Endothelial cell of umbilical vein (primary cell): ENCODE results near the gene PNLIPRP2. TPM values are rescaled to one million over a fixed set of nuclear protein-coding genes. Genes with fewer than 3 reads are reported as not detected.

ENCODE experiments used
- BruUV-seq: library from RNA; stranded (reverse); fragments of 400-500 nt; replicated peaks from 2 replicates; lab custom pipeline; 2021; lab: Mats Ljungman, UMichigan
- CTCF ChIA-PET: fragments of 300-600, 350-600 bp; sonication (Branson Sonifier 250); formaldehyde crosslinking; loops from one replicate; lab custom pipeline; 2021; ENCODE audit warnings: antibody characterized with exemption, inconsistent platforms; lab: Charles Lee
- POLR2A ChIA-PET: fragments of 300-600, 350-600 bp; sonication (Branson Sonifier 250); formaldehyde crosslinking; loops from one replicate; lab custom pipeline; 2021; ENCODE audit warnings: antibody characterized with exemption, inconsistent platforms; lab: Charles Lee
- DNase-seq: peaks from one replicate; pipeline ENCODE4 v3.0.0-alpha.2; 2011; ENCODE audit warnings: low read depth, low spot score
- FAIRE-seq: peaks from 2 replicates; lab custom pipeline; 2011; peaks lifted over from hg19 to GRCh38; lab: Jason Lieb, UNC
- H2AFZ ChIP-seq: 2 replicates; pipeline ENCODE4 v1.6.0; 2012; ENCODE audit warnings: low read depth, low read length, control low read depth, inconsistent platforms
- H3K27ac ChIP-seq: 2 replicates; pipeline ENCODE4 v1.5.1; 2011; ENCODE audit warnings: low read depth, mild to moderate bottlenecking, control low read depth, low read length, moderate library complexity; ENCODE audit not compliant: insufficient read depth
- H3K27me3 ChIP-seq, 2 experiments: 2 replicates each; pipeline versions ENCODE4 v1.6.0 to v1.6.1; 2011; ENCODE audit warnings: low read length in 2 of 2, mixed read lengths in 1 of 2; ENCODE audit not compliant: control insufficient read depth in 2 of 2, insufficient read depth in 2 of 2
- H3K36me3 ChIP-seq, 2 experiments: 2 replicates in 1 of 2; 3 replicates in 1 of 2; pipeline ENCODE4 v1.5.1; 2011; ENCODE audit warnings: low read length in 2 of 2, mild to moderate bottlenecking in 1 of 2, moderate library complexity in 1 of 2; ENCODE audit not compliant: control insufficient read depth in 2 of 2, insufficient read depth in 2 of 2; ENCODE audit errors: extremely low read depth in 1 of 2
- H3K4me1 ChIP-seq: 3 replicates; pipeline ENCODE4 v1.5.1; 2011; ENCODE audit warnings: mild to moderate bottlenecking, low read length; ENCODE audit not compliant: control insufficient read depth, insufficient read depth; ENCODE audit errors: extremely low read depth
- H3K4me2 ChIP-seq: 2 replicates; pipeline ENCODE4 v1.6.1; 2011; ENCODE audit warnings: low read length, control low read depth, mixed read lengths; ENCODE audit not compliant: insufficient read depth
- H3K4me3 ChIP-seq, 3 experiments: fragments of 200-600 bp in 1 of 3; sonication (generic), shearing (Covaris generic) in 1 of 3; replicated peaks in 1 of 3; 2 replicates each; pipeline ENCODE4 v1.5.1; 2011 to 2016; ENCODE audit warnings: control low read depth in 3 of 3, low read length in 3 of 3, mild to moderate bottlenecking in 2 of 3, inconsistent platforms in 1 of 3, low read depth in 1 of 3, moderate library complexity in 1 of 3; ENCODE audit not compliant: insufficient read depth in 1 of 3
- H3K79me2 ChIP-seq: 2 replicates; pipeline ENCODE4 v1.6.0; 2012; ENCODE audit warnings: low read length, inconsistent platforms; ENCODE audit not compliant: control insufficient read depth, insufficient read depth
- H3K9ac ChIP-seq: replicated peaks from 2 replicates; pipeline ENCODE3; 2011; ENCODE audit warnings: low read length, control low read depth; ENCODE audit not compliant: insufficient read depth; ENCODE audit errors: extremely low read depth
- H3K9me1 ChIP-seq: replicated peaks from 3 replicates; pipeline ENCODE4 v1.6.0; 2011; ENCODE audit warnings: mild to moderate bottlenecking, low read length; ENCODE audit not compliant: control insufficient read depth, insufficient read depth; ENCODE audit errors: extremely low read depth
- H3K9me3 ChIP-seq: replicated peaks from 2 replicates; pipeline ENCODE4 v1.5.1; 2012; ENCODE audit warnings: low read length, inconsistent platforms; ENCODE audit not compliant: control insufficient read depth, insufficient read depth
- H4K20me1 ChIP-seq: replicated peaks from 2 replicates; pipeline ENCODE3; 2011; ENCODE audit warnings: mild to moderate bottlenecking, low read length; ENCODE audit not compliant: control insufficient read depth, insufficient read depth; ENCODE audit errors: extremely low read depth
- CTCF ChIP-seq, 2 donors: IDR thresholded peaks; 1 replicate in 1 of 2; 2 replicates in 1 of 2; pipeline ENCODE4 v1.5.1; 2011; ENCODE audit warnings: low read length in 2 of 2, mild to moderate bottlenecking in 2 of 2, moderate library complexity in 2 of 2, control low read depth in 1 of 2, inconsistent platforms in 1 of 2, low read depth in 1 of 2; ENCODE audit not compliant: insufficient read depth in 1 of 2; ENCODE audit errors: extremely low read depth in 1 of 2
- EZH2 ChIP-seq: IDR thresholded peaks from 2 replicates; pipeline ENCODE4 v1.6.1; 2012; ENCODE audit warnings: borderline replicate concordance, low read depth, mild to moderate bottlenecking, moderate library complexity, low read length, inconsistent platforms; ENCODE audit not compliant: severe bottlenecking
- FOS ChIP-seq: IDR thresholded peaks from 2 replicates; pipeline ENCODE4 v1.6.1; 2011; ENCODE audit warnings: mild to moderate bottlenecking, low read length, moderate library complexity, borderline replicate concordance; ENCODE audit not compliant: insufficient read depth
- GATA2 ChIP-seq: IDR thresholded peaks from 2 replicates; pipeline ENCODE4 v1.7.0; 2011; ENCODE audit warnings: low read depth, mild to moderate bottlenecking, moderate library complexity, mixed read lengths, low read length; ENCODE audit not compliant: insufficient read length, insufficient read depth
- JUN ChIP-seq: IDR thresholded peaks from 2 replicates; pipeline ENCODE4 v1.6.1; 2011; ENCODE audit warnings: borderline replicate concordance, low read depth; ENCODE audit not compliant: insufficient read length, insufficient read depth
- MAX ChIP-seq: IDR thresholded peaks from 2 replicates; pipeline ENCODE4 v1.6.1; 2011; ENCODE audit not compliant: insufficient read depth, insufficient read length
- MYC ChIP-seq: IDR thresholded peaks from one replicate; pipeline ENCODE4 v1.6.1; 2011; ENCODE audit warnings: mild to moderate bottlenecking, low read depth, low read length
- POLR2A ChIP-seq: IDR thresholded peaks from 2 replicates; pipeline ENCODE4 v1.6.1; 2012; ENCODE audit warnings: low read depth, mild to moderate bottlenecking, control low read depth, low read length
- POLR2AphosphoS5 ChIP-seq: IDR thresholded peaks from 2 replicates; pipeline ENCODE4 v1.6.1; 2012; ENCODE audit warnings: low read depth, mild to moderate bottlenecking, control low read depth, low read length, moderate library complexity; ENCODE audit not compliant: insufficient read depth
- dilution Hi-C: fragments of 300-500 bp; cut with MboI; formaldehyde crosslinking; loops from one replicate; pipeline ENCODE4 v1.15.0; 2019; ENCODE audit warnings: low sequenced_read_pairs; ENCODE audit not compliant: extremely low pct_ligation_motif_present
- intact Hi-C: fragments of 100-400 bp; cut with micrococcal nuclease; formaldehyde crosslinking; loops from one replicate; pipeline ENCODE4 v1.10.0; 2022
- polyA plus RNA-seq, 4 experiments: library from polyadenylated mRNA; depleted of rRNA in 3 of 4; stranded (reverse) in 3 of 4; unstranded in 1 of 4; fragments of >200 nt; gene quantifications; 2 replicates each; pipeline versions ENCODE4 v1.2.1 to v1.2.3, GENCODE V29; 2011 to 2012; ENCODE audit warnings: missing spikeins in 1 of 4
- total RNA-seq: library from RNA; stranded (reverse); gene quantifications from 2 replicates; pipeline ENCODE4 v1.2.3, GENCODE V29; 2021

Gene PNLIPRP2
- total and polyA plus RNA-seq, 2 donors (not counting 3 experiments of a cell fraction or from before 2014, with no cell fraction given) = not detected

DNA sequence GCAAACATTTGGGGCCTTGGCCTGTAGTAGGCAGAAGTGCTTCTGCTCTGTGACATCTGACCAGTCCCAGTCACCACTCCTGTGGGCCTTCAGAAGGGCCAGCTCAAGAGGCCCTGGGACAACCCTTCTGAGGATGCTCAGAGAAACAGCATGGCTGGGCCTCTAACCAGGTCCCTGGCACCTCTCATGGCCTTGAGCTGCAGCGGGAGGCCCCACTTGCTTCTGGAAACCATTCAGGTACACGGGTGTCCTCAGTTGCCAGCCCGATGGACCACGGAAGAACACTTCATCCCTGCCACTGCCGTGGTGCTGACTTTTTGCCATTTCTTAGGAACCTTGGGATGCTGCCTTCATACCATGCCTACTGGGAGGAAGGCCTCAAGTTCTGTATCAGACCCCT lies 64.0 kb downstream of the PNLIPRP2 start:
- Histone ChIP-seq H3K27me3 (no peaks in the 10 kb centered on the region), H3K4me1 (no peaks in the 10 kb centered on the region), H3K9ac (no peak overlapping the region), H2AFZ (no peak overlapping the region), H3K4me2 (no peak overlapping the region), H3K9me1 (no peaks in the 10 kb centered on the region), H4K20me1 (no peaks in the 10 kb centered on the region), H3K36me3 (no peaks in the 10 kb centered on the region), H3K9me3 (no peaks in the 10 kb centered on the region), H3K27ac (no peak overlapping the region), H3K4me3 (no peak overlapping the region), H3K79me2 (no peaks in the 10 kb centered on the region)
- TF ChIP-seq MAX = no peak
- no peak for TF ChIP-seq JUN
- intact Hi-C loops (loop anchor here (5.0 kb wide), 1 partner anchor 58 kb away; the partner anchor contains the start of gene HSPA12A), dilution Hi-C loops (no loop called here)
- no TSS peak for BruUV-seq
- no peak for DNase-seq
- CTCF ChIA-PET = interaction anchor here (2.6 to 5.5 kb wide), 2 partner anchors 103 to 490 kb away, joined by 8 to 120 read pairs; no protein-coding TSS in a partner anchor
- no peak for FAIRE-seq
- POLR2A ChIA-PET = no interaction called here

- H3K4me2 ChIP-seq = no peak overlapping the region
- H3K9ac ChIP-seq = no peak overlapping the region
- no peaks in the 10 kb centered on the region for H3K27me3 ChIP-seq
- ChIA-PET CTCF (interaction anchor here (2.6 to 5.5 kb wide), 2 partner anchors 102 to 489 kb away, joined by 8 to 120 read pairs; no protein-coding TSS in a partner anchor), POLR2A (no interaction called here)
- TF ChIP-seq POLR2A = no peak
- no peak for TF ChIP-seq EZH2
- no peak for TF ChIP-seq MYC
- no peak for TF ChIP-seq JUN
- TF ChIP-seq MAX = no peak
- no peak for TF ChIP-seq GATA2
- TF ChIP-seq POLR2AphosphoS5 = no peak
- no peak for TF ChIP-seq FOS
- TF ChIP-seq CTCF (IDR thresholded peaks at IDR 0.05; ENCODE audit: extremely low read depth in 1 of 2, insufficient read depth in 1 of 2, low read depth in 1 of 2, low read length in 2 of 2) = no peak
- no TSS peak for BruUV-seq
- intact Hi-C loops = no loop called here
- FAIRE-seq (no peak), DNase-seq (no peak)
- H4K20me1 ChIP-seq = no peaks in the 10 kb centered on the region
- dilution Hi-C loops = no loop called here
- H3K4me3 ChIP-seq = no peak overlapping the region
- no peaks in the 10 kb centered on the region for H3K36me3 ChIP-seq
- no peaks in the 10 kb centered on the region for H3K79me2 ChIP-seq
- H3K9me1 ChIP-seq = no peaks in the 10 kb centered on the region
- H3K9me3 ChIP-seq = no peaks in the 10 kb centered on the region
- no peaks in the 10 kb centered on the region for H3K4me1 ChIP-seq
- H3K27ac ChIP-seq = no peak overlapping the region
- no peak overlapping the region for H2AFZ ChIP-seq
Measured at GRCh38 chr10:116685807-116686206, 65.1 kb downstream of the PNLIPRP2 start.
